Measurements from ENCODE around the gene IRS2.

IRS2 gene

GRCh38 chr13:109784590-109785140 is 1.7 kb downstream of the IRS2 start:
- Histone ChIP-seq H3K9me3 (ENCODE audit: insufficient read depth, low read length) (no peaks in the 10 kb centered on the region), H3K9me2 (replicated peaks; ENCODE audit: insufficient read depth, low read length) (no peaks in the 10 kb centered on the region), H3K4me2 (ENCODE audit: low read depth, low read length, poor library complexity, severe bottlenecking) (no peak overlapping the region), H3K79me2 (ENCODE audit: insufficient read depth, low read length) (no peaks in the 10 kb centered on the region), H3K9ac (ENCODE audit: low read length) (no peak overlapping the region), H3K4me3 (ENCODE audit: insufficient read depth, low read length, poor library complexity, severe bottlenecking) (no peak overlapping the region), H3K27ac (ENCODE audit: low read depth, low read length) (no peak overlapping the region), H4K20me1 (ENCODE audit: low read depth, low read length) (no peaks in the 10 kb centered on the region), H3K36me3 (ENCODE audit: low read length) (no peaks in the 10 kb centered on the region), H2AFZ (ENCODE audit: low read depth, low read length, severe bottlenecking) (no peak overlapping the region), H3F3A (ENCODE audit: insufficient read depth) (no peaks in the 10 kb centered on the region), H3K27me3 (ENCODE audit: low read length) (no peaks in the 10 kb centered on the region)
- TF ChIP-seq CTCF (IDR thresholded peaks at IDR 0.05; ENCODE audit: insufficient read depth, low read length, poor library complexity, severe bottlenecking) (no peak), EZH2phosphoT487 (conservative IDR thresholded peaks at IDR 0.05; ENCODE audit: low read length) (no peak)

GRCh38 chr13:109783815-109784589 is 2.4 kb downstream of the IRS2 start:
- no peak overlapping the region for H3K27ac ChIP-seq (ENCODE audit: low read depth, low read length)
- no peaks in the 10 kb centered on the region for H3F3A ChIP-seq (ENCODE audit: insufficient read depth)
- H2AFZ ChIP-seq (ENCODE audit: low read depth, low read length, severe bottlenecking) = no peak overlapping the region
- no peak overlapping the region for H3K4me2 ChIP-seq (ENCODE audit: low read depth, low read length, poor library complexity, severe bottlenecking)
- TF ChIP-seq CTCF (IDR thresholded peaks at IDR 0.05; ENCODE audit: insufficient read depth, low read length, poor library complexity, severe bottlenecking) (no peak), EZH2phosphoT487 (conservative IDR thresholded peaks at IDR 0.05; ENCODE audit: low read length) (no peak)
- H4K20me1 ChIP-seq (ENCODE audit: low read depth, low read length) = no peaks in the 10 kb centered on the region
- no peaks in the 10 kb centered on the region for H3K9me2 ChIP-seq (replicated peaks; ENCODE audit: insufficient read depth, low read length)
- no peaks in the 10 kb centered on the region for H3K27me3 ChIP-seq (ENCODE audit: low read length)
- no peaks in the 10 kb centered on the region for H3K79me2 ChIP-seq (ENCODE audit: insufficient read depth, low read length)
- no peak overlapping the region for H3K9ac ChIP-seq (ENCODE audit: low read length)
- no peaks in the 10 kb centered on the region for H3K9me3 ChIP-seq (ENCODE audit: insufficient read depth, low read length)
- H3K4me3 ChIP-seq (ENCODE audit: insufficient read depth, low read length, poor library complexity, severe bottlenecking) = no peak overlapping the region
- no peaks in the 10 kb centered on the region for H3K36me3 ChIP-seq (ENCODE audit: low read length)

GRCh38 chr13:109783447-109783814 is 3.0 kb downstream of the IRS2 start:
- no peaks in the 10 kb centered on the region for H3K36me3 ChIP-seq (ENCODE audit: low read length)
- TF ChIP-seq CTCF (IDR thresholded peaks at IDR 0.05; ENCODE audit: insufficient read depth, low read length, poor library complexity, severe bottlenecking) (no peak), EZH2phosphoT487 (conservative IDR thresholded peaks at IDR 0.05; ENCODE audit: low read length) (no peak)
- no peaks in the 10 kb centered on the region for H3K9me2 ChIP-seq (replicated peaks; ENCODE audit: insufficient read depth, low read length)
- no peak overlapping the region for H3K4me3 ChIP-seq (ENCODE audit: insufficient read depth, low read length, poor library complexity, severe bottlenecking)
- H3K9ac ChIP-seq (ENCODE audit: low read length) = no peak overlapping the region
- H3F3A ChIP-seq (ENCODE audit: insufficient read depth) = no peaks in the 10 kb centered on the region
- no peaks in the 10 kb centered on the region for H4K20me1 ChIP-seq (ENCODE audit: low read depth, low read length)
- no peak overlapping the region for H2AFZ ChIP-seq (ENCODE audit: low read depth, low read length, severe bottlenecking)
- no peaks in the 10 kb centered on the region for H3K9me3 ChIP-seq (ENCODE audit: insufficient read depth, low read length)
- H3K27me3 ChIP-seq (ENCODE audit: low read length) = no peaks in the 10 kb centered on the region
- H3K27ac ChIP-seq (ENCODE audit: low read depth, low read length) = no peak overlapping the region
- no peaks in the 10 kb centered on the region for H3K79me2 ChIP-seq (ENCODE audit: insufficient read depth, low read length)
- H3K4me2 ChIP-seq (ENCODE audit: low read depth, low read length, poor library complexity, severe bottlenecking) = no peak overlapping the region
